Kidney epithelial cell (primary cell): ENCODE data around the gene TPT1. TPM values are rescaled to one million over a fixed set of nuclear protein-coding genes. Genes with fewer than 3 reads are reported as not detected.

Experiments used
- DNase-seq: peaks from one replicate; pipeline ENCODE4 v3.0.0-alpha.2; 2010; ENCODE audit warnings: low read depth
- H3K27me3 ChIP-seq: 2 replicates; pipeline ENCODE4 v1.6.0; 2011; ENCODE audit warnings: low read length; ENCODE audit not compliant: control insufficient read depth, insufficient read depth
- H3K36me3 ChIP-seq: 2 replicates; pipeline ENCODE4 v1.5.1; 2011; ENCODE audit warnings: low read length; ENCODE audit not compliant: control insufficient read depth, insufficient read depth
- H3K4me3 ChIP-seq: 2 replicates; pipeline ENCODE4 v1.5.1; 2011; ENCODE audit warnings: low read depth, mild to moderate bottlenecking, control low read depth, low read length
- total RNA-seq: library from RNA; depleted of rRNA; stranded (reverse); fragments of >200 nt; gene quantifications from 2 replicates; pipeline ENCODE4 v1.2.3, GENCODE V29; 2015
- TF ChIP-seq, protein P1 (sequence below): IDR thresholded peaks from 2 replicates; pipeline ENCODE4 v1.5.1; 2011; ENCODE audit warnings: mild to moderate bottlenecking, moderate library complexity, low read length, control low read depth, inconsistent platforms; ENCODE audit not compliant: insufficient read depth, poor library complexity, severe bottlenecking

Gene TPT1
- total RNA-seq, 1 donor from 2014 or later: 3,236 TPM

DNA sequence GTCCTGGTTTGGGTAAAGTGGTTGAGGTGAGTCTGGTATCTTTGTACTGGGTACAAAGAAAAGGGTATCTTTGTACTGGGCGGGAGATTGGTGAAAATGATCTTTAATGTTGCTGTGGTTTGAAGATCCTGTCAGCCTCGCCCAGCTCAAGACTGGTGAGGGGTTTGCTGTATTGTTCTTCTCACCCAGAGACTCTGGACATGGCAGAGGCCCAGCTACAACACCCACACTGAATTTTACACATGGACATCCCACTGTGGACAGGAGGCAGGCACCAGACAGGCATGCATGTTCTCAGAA lies 42.8 kb downstream of the TPT1 start:
- no peak for DNase-seq

DNA sequence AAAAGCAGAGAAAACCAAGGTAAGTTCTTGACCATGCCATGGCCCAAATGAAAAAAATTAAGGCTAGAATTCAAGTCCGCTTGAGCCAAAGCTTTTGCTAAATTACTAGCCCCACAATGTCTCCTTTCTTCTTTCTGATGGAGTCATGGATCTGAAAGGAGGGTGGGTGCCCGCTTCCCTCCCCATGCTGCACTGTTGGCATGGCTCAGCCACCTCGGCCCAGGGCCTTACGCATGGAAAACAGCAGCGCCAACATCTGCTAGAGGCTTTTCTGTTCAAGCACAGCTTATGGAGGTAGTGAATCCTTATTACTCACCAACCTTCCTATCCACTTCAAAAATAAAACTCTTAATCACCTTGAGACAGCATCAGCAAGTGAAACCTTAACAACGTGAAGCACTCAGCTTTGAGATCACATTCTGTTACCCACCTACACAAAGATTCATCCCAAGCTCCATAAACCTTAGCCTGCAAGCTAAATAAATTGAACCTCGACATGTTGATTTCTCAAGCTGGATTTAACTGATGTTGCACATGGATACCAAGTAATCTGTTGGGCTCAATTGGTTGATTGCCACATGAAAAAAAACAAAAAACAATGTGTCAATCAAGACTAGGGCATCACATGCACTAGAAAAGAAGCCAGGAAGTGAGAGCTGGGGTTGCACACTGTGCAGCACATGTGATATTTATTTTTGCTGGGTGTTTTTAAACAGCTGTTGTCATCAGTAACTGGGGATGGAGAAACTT lies 43.4 kb downstream of the TPT1 start:
- Histone ChIP-seq H3K36me3 (no peaks in the 10 kb centered on the region), H3K4me3 (no peak overlapping the region), H3K27me3 (no peaks in the 10 kb centered on the region)
- no peak for DNase-seq
- TF ChIP-seq, protein P1, sequence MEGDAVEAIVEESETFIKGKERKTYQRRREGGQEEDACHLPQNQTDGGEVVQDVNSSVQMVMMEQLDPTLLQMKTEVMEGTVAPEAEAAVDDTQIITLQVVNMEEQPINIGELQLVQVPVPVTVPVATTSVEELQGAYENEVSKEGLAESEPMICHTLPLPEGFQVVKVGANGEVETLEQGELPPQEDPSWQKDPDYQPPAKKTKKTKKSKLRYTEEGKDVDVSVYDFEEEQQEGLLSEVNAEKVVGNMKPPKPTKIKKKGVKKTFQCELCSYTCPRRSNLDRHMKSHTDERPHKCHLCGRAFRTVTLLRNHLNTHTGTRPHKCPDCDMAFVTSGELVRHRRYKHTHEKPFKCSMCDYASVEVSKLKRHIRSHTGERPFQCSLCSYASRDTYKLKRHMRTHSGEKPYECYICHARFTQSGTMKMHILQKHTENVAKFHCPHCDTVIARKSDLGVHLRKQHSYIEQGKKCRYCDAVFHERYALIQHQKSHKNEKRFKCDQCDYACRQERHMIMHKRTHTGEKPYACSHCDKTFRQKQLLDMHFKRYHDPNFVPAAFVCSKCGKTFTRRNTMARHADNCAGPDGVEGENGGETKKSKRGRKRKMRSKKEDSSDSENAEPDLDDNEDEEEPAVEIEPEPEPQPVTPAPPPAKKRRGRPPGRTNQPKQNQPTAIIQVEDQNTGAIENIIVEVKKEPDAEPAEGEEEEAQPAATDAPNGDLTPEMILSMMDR: no peak

More for the DNA sequence above, 42.8 kb downstream of the TPT1 start:
- Histone ChIP-seq H3K4me3 (no peak overlapping the region), H3K27me3 (no peaks in the 10 kb centered on the region), H3K36me3 (no peaks in the 10 kb centered on the region)
- TF ChIP-seq, protein P1: no peak

DNA sequence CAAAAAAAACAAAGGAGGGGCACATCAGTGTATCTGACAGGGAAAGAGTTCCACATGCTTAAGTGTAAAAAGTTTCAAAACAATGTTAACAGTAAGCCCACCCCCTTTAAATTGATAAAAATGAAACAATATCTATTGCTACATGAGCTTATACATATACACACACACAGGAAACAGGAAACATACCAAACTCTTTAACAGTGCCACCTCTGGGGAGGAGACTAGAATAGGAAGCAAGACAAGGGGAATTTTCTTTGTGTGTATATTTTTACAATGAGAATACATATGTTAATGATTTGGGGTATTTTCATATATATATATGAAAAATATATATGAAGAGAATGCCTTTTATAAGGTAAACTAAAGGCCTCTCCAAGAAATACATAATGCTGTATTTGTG lies 44.7 kb downstream of the TPT1 start:
- no peaks in the 10 kb centered on the region for H3K36me3 ChIP-seq
- H3K27me3 ChIP-seq: no peaks in the 10 kb centered on the region
- TF ChIP-seq, protein P1: no peak
- no peak for DNase-seq
- H3K4me3 ChIP-seq: no peak overlapping the region

DNA sequence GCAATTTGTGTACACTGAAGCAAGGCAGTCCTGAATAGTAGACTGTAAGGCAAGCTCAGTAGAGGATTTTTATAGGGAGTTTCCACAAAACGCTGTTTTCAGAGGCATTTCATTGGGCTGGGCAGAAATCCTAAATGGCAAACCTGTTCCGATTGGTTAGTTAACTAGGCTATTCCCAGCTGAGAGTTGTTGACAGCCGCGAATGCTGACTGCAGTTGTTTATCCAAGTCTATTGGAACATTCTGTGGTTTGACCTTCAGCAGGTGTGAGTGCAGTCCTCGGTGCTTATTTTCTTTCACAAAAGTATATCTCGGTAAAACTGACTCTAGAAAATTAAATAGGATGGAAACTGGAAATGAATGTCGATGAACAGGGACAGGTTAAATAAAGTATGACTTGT lies 45.4 kb downstream of the TPT1 start:
- no peak for DNase-seq
- TF ChIP-seq, protein P1: no peak
- Histone ChIP-seq H3K27me3 (no peaks in the 10 kb centered on the region), H3K36me3 (no peaks in the 10 kb centered on the region), H3K4me3 (no peak overlapping the region)

DNA sequence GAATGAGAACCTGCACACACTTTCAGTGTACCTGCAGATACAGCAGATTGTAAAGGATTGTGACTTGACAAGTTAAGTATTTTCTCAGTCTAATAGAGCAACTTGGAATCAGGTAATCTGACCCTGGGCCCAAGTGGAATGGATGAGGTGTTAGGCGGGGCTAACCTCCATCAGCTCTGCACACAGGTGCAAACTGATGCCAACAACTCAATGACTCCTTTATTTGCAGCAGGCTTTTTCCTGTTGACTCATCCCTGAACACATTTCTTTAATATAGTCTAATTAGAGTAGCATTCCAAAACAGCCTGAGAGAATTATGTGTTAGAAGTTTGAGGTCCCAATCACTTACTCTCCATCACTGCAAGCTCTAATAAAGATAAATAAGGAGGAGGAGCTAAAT lies 48.8 kb downstream of the TPT1 start:
- Histone ChIP-seq H3K36me3 (no peaks in the 10 kb centered on the region), H3K4me3 (no peak overlapping the region), H3K27me3 (no peaks in the 10 kb centered on the region)
- TF ChIP-seq, protein P1: no peak
- DNase-seq: no peak
